ENCODE measurements around the gene CAPN5.
A peak's percentile ranks its signal among the peaks of the same experiment; 100 is the strongest.

CAPN5 gene

GRCh38 chr11:77100166-77101042 is 33.6 kb downstream of the CAPN5 start:
- Mint-ChIP-seq H3K27me3 (ENCODE audit: low read depth) (no peaks in the 10 kb centered on the region), H3K27ac (no peak overlapping the region), H3K36me3 (ENCODE audit: low read depth) (no peaks in the 10 kb centered on the region), H3K4me1 (ENCODE audit: low read depth) (no peaks in the 10 kb centered on the region), H3K4me3 (no peak overlapping the region), H3K9me3 (no peaks in the 10 kb centered on the region)
- no peak for DNase-seq (ENCODE audit: low spot score)

- no peaks in the 10 kb centered on the region for H3K27me3 Mint-ChIP-seq (ENCODE audit: low read depth)
- no peaks in the 10 kb centered on the region for H3K4me1 Mint-ChIP-seq (ENCODE audit: low read depth)
- no peak overlapping the region for H3K4me3 Mint-ChIP-seq
- H3K27ac Mint-ChIP-seq: no peak overlapping the region
- DNase-seq (ENCODE audit: low spot score): no peak
- H3K9me3 Mint-ChIP-seq: no peaks in the 10 kb centered on the region
- H3K36me3 Mint-ChIP-seq (ENCODE audit: low read depth): no peaks in the 10 kb centered on the region
Observed at GRCh38 chr11:77101043-77101537, 34.3 kb downstream of the CAPN5 start.

GRCh38 chr11:77102246-77103210 is 35.8 kb downstream of the CAPN5 start, which contains the start of gene OMP:
Gene OMP (plus strand): TSS chr11:77102840. CDS start chr11:77102840, 0 bp downstream.
- Mint-ChIP-seq H3K27ac (peak within 1 kb of the TSS; percentile 20), H3K4me3 (no peak within 1 kb of the TSS)

GRCh38 chr11:77103319-77103718 is 36.5 kb downstream of the CAPN5 start:
- H3K9me3 Mint-ChIP-seq: no peaks in the 10 kb centered on the region
- no peak overlapping the region for H3K4me3 Mint-ChIP-seq
- no peaks in the 10 kb centered on the region for H3K36me3 Mint-ChIP-seq (ENCODE audit: low read depth)
- no peak overlapping the region for H3K27ac Mint-ChIP-seq
- H3K27me3 Mint-ChIP-seq (ENCODE audit: low read depth): peaks cover 2% of the 10 kb centered on the region
- no peaks in the 10 kb centered on the region for H3K4me1 Mint-ChIP-seq (ENCODE audit: low read depth)
- DNase-seq (ENCODE audit: low spot score): no peak

More at GRCh38 chr11:77102246-77103210, 35.8 kb downstream of the CAPN5 start, which contains the start of gene OMP:
- no peaks in the 10 kb centered on the region for H3K36me3 Mint-ChIP-seq (ENCODE audit: low read depth)
- H3K4me1 Mint-ChIP-seq (ENCODE audit: low read depth): no peaks in the 10 kb centered on the region
- no peak for DNase-seq (ENCODE audit: low spot score)
- H3K27me3 Mint-ChIP-seq (ENCODE audit: low read depth): no peaks in the 10 kb centered on the region
- no peaks in the 10 kb centered on the region for H3K9me3 Mint-ChIP-seq

- no peaks in the 10 kb centered on the region for H3K36me3 Mint-ChIP-seq (ENCODE audit: low read depth)
- H3K27me3 Mint-ChIP-seq (ENCODE audit: low read depth): peaks cover 2% of the 10 kb centered on the region
- no peak overlapping the region for H3K27ac Mint-ChIP-seq
- DNase-seq (ENCODE audit: low spot score): no peak
- no peaks in the 10 kb centered on the region for H3K9me3 Mint-ChIP-seq
- no peak overlapping the region for H3K4me3 Mint-ChIP-seq
- H3K4me1 Mint-ChIP-seq (ENCODE audit: low read depth): no peaks in the 10 kb centered on the region
Observed at GRCh38 chr11:77104727-77105126, 38.0 kb downstream of the CAPN5 start.

- H3K27ac Mint-ChIP-seq: no peak overlapping the region
- H3K4me3 Mint-ChIP-seq: no peak overlapping the region
- peaks cover 2% of the 10 kb centered on the region for H3K27me3 Mint-ChIP-seq (ENCODE audit: low read depth)
- no peak for DNase-seq (ENCODE audit: low spot score)
- no peaks in the 10 kb centered on the region for H3K36me3 Mint-ChIP-seq (ENCODE audit: low read depth)
- H3K9me3 Mint-ChIP-seq: no peaks in the 10 kb centered on the region
- H3K4me1 Mint-ChIP-seq (ENCODE audit: low read depth): no peaks in the 10 kb centered on the region
Observed at GRCh38 chr11:77106321-77106720, 39.5 kb downstream of the CAPN5 start.

GRCh38 chr11:77106759-77107158 is 40.0 kb downstream of the CAPN5 start:
- H3K27ac Mint-ChIP-seq: no peak overlapping the region
- H3K4me3 Mint-ChIP-seq: no peak overlapping the region
- H3K9me3 Mint-ChIP-seq: no peaks in the 10 kb centered on the region
- peaks cover 2% of the 10 kb centered on the region for H3K27me3 Mint-ChIP-seq (ENCODE audit: low read depth)
- H3K4me1 Mint-ChIP-seq (ENCODE audit: low read depth): no peaks in the 10 kb centered on the region
- no peak for DNase-seq (ENCODE audit: low spot score)
- no peaks in the 10 kb centered on the region for H3K36me3 Mint-ChIP-seq (ENCODE audit: low read depth)

GRCh38 chr11:77107950-77108349 is 41.2 kb downstream of the CAPN5 start:
- H3K36me3 Mint-ChIP-seq (ENCODE audit: low read depth): no peaks in the 10 kb centered on the region
- H3K27ac Mint-ChIP-seq: no peak overlapping the region
- no peaks in the 10 kb centered on the region for H3K4me1 Mint-ChIP-seq (ENCODE audit: low read depth)
- H3K4me3 Mint-ChIP-seq: no peak overlapping the region
- no peaks in the 10 kb centered on the region for H3K9me3 Mint-ChIP-seq
- peaks cover 2% of the 10 kb centered on the region for H3K27me3 Mint-ChIP-seq (ENCODE audit: low read depth)
- DNase-seq (ENCODE audit: low spot score): no peak

GRCh38 chr11:77108436-77108835 is 41.7 kb downstream of the CAPN5 start:
- no peaks in the 10 kb centered on the region for H3K9me3 Mint-ChIP-seq
- no peak for DNase-seq (ENCODE audit: low spot score)
- no peak overlapping the region for H3K4me3 Mint-ChIP-seq
- peaks cover 2% of the 10 kb centered on the region for H3K27me3 Mint-ChIP-seq (ENCODE audit: low read depth)
- no peaks in the 10 kb centered on the region for H3K36me3 Mint-ChIP-seq (ENCODE audit: low read depth)
- no peak overlapping the region for H3K27ac Mint-ChIP-seq
- H3K4me1 Mint-ChIP-seq (ENCODE audit: low read depth): peaks cover 2% of the 10 kb centered on the region

GRCh38 chr11:77109236-77110019 is 42.7 kb downstream of the CAPN5 start:
- DNase-seq (ENCODE audit: low spot score): no peak
- Mint-ChIP-seq H3K9me3 (no peaks in the 10 kb centered on the region), H3K27ac (peak overlapping the region; percentile 31), H3K36me3 (ENCODE audit: low read depth) (no peaks in the 10 kb centered on the region), H3K27me3 (ENCODE audit: low read depth) (peaks cover 2% of the 10 kb centered on the region), H3K4me1 (ENCODE audit: low read depth) (peaks cover 2% of the 10 kb centered on the region), H3K4me3 (no peak overlapping the region)

- no peak overlapping the region for H3K4me3 Mint-ChIP-seq
- peaks cover 2% of the 10 kb centered on the region for H3K27me3 Mint-ChIP-seq (ENCODE audit: low read depth)
- no peaks in the 10 kb centered on the region for H3K9me3 Mint-ChIP-seq
- DNase-seq (ENCODE audit: low spot score): no peak
- no peak overlapping the region for H3K27ac Mint-ChIP-seq
- no peaks in the 10 kb centered on the region for H3K36me3 Mint-ChIP-seq (ENCODE audit: low read depth)
- H3K4me1 Mint-ChIP-seq (ENCODE audit: low read depth): peaks cover 2% of the 10 kb centered on the region
Observed at GRCh38 chr11:77110836-77111235, 44.1 kb downstream of the CAPN5 start.

GRCh38 chr11:77111277-77111676 is 44.5 kb downstream of the CAPN5 start:
- no peak overlapping the region for H3K27ac Mint-ChIP-seq
- H3K4me1 Mint-ChIP-seq (ENCODE audit: low read depth): peaks cover 2% of the 10 kb centered on the region
- no peak overlapping the region for H3K4me3 Mint-ChIP-seq
- H3K9me3 Mint-ChIP-seq: no peaks in the 10 kb centered on the region
- no peak for DNase-seq (ENCODE audit: low spot score)
- peaks cover 2% of the 10 kb centered on the region for H3K27me3 Mint-ChIP-seq (ENCODE audit: low read depth)
- H3K36me3 Mint-ChIP-seq (ENCODE audit: low read depth): no peaks in the 10 kb centered on the region

- no peak overlapping the region for H3K27ac Mint-ChIP-seq
Observed at GRCh38 chr11:77111946-77112345, 45.2 kb downstream of the CAPN5 start.

More at GRCh38 chr11:77111946-77112345, 45.2 kb downstream of the CAPN5 start:
- no peaks in the 10 kb centered on the region for H3K9me3 Mint-ChIP-seq
- H3K4me3 Mint-ChIP-seq: no peak overlapping the region
- DNase-seq (ENCODE audit: low spot score): no peak
- H3K4me1 Mint-ChIP-seq (ENCODE audit: low read depth): peaks cover 2% of the 10 kb centered on the region
- no peaks in the 10 kb centered on the region for H3K36me3 Mint-ChIP-seq (ENCODE audit: low read depth)
- H3K27me3 Mint-ChIP-seq (ENCODE audit: low read depth): peaks cover 2% of the 10 kb centered on the region

All from T-helper 2 cell treated with Interferon-gamma antibody and Interleukin-4, amounts not matched to agents 5 μg/mL and 100 μg/mL, for 36 hours (primary cell).